D721Med (cell line): Measurements from ENCODE around the gene ATG9B.

ENCODE experiments used
- DNase-seq: peaks from one replicate; pipeline ENCODE4 v3.0.0; 2011; ENCODE audit warnings: low spot score; ENCODE audit not compliant: insufficient read length
- FAIRE-seq: peaks from 2 replicates; lab custom pipeline; 2011; peaks lifted over from hg19 to GRCh38; lab: Jason Lieb, UNC
- TF ChIP-seq, protein P1 (sequence below): IDR thresholded peaks from 2 replicates; pipeline ENCODE4 v1.5.1; 2012; ENCODE audit warnings: mild to moderate bottlenecking, control low read depth; ENCODE audit not compliant: insufficient read depth; ENCODE audit errors: missing control alignments

The ATG9B gene

DNA sequence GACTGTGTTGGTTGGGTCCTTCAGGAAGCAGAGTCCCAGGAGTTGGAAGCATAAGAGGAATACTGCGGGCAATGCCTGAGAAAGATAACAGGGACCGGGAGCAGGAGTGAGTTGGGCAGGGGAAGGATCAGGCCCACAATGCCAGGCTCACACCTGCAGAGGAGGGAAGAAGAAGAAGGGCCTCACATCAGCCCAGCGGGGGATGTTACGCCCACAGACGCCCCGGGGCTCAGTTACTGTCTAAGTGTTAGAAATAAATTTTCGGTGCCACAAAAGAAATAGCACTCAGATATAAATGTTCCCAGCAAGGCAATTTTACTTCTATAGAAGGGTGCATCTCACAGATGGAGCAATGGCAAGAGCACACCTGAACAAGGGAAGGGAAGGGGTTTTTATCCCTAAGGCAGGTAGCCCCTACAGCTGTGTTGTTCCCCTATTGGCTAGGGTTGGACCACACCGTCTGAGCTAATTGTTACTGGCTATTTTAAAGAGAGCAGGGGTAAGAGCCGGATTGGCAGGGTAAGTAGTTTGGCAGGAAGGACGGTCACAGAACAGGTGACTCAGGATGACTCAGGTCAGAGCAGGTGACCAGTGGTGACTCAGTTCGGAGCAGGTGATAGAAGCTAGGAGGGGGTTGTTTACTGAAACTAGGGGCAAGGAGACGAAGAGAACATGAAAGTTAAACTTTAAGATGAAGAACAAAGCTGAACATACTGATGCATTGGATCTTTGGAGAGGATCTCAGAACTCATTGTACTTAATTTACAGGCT is 33.7 kb downstream of the ATG9B start, which contains the start of gene NOS3:
Gene NOS3 (plus strand): TSS at position 602 of the 771 bp plus-strand sequence. CDS start 2,787 bp downstream, outside the sequence.
- TF ChIP-seq, protein P1, sequence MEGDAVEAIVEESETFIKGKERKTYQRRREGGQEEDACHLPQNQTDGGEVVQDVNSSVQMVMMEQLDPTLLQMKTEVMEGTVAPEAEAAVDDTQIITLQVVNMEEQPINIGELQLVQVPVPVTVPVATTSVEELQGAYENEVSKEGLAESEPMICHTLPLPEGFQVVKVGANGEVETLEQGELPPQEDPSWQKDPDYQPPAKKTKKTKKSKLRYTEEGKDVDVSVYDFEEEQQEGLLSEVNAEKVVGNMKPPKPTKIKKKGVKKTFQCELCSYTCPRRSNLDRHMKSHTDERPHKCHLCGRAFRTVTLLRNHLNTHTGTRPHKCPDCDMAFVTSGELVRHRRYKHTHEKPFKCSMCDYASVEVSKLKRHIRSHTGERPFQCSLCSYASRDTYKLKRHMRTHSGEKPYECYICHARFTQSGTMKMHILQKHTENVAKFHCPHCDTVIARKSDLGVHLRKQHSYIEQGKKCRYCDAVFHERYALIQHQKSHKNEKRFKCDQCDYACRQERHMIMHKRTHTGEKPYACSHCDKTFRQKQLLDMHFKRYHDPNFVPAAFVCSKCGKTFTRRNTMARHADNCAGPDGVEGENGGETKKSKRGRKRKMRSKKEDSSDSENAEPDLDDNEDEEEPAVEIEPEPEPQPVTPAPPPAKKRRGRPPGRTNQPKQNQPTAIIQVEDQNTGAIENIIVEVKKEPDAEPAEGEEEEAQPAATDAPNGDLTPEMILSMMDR: no peak
- DNase-seq (no peak), FAIRE-seq (no peak)

DNA sequence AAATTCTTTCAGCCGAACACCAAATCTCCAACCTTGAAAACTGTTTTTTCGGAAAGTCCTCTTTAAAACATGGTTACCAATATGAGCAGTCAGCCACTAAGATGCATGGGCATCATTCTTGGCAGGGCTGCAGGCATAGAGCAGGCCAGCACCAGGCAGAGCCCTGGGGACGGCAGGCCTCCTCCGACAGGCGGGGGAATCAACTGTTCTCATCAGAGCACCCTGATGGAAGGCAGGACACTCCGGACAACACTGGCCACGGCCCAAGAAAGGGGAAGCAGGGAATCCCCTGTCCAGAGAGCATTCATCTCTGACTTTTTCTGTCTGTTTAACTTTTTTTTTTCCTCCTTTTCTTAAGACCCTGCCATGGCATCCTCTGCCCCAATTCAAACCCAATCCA is 34.8 kb downstream of the ATG9B start:
- no peak for FAIRE-seq

DNA sequence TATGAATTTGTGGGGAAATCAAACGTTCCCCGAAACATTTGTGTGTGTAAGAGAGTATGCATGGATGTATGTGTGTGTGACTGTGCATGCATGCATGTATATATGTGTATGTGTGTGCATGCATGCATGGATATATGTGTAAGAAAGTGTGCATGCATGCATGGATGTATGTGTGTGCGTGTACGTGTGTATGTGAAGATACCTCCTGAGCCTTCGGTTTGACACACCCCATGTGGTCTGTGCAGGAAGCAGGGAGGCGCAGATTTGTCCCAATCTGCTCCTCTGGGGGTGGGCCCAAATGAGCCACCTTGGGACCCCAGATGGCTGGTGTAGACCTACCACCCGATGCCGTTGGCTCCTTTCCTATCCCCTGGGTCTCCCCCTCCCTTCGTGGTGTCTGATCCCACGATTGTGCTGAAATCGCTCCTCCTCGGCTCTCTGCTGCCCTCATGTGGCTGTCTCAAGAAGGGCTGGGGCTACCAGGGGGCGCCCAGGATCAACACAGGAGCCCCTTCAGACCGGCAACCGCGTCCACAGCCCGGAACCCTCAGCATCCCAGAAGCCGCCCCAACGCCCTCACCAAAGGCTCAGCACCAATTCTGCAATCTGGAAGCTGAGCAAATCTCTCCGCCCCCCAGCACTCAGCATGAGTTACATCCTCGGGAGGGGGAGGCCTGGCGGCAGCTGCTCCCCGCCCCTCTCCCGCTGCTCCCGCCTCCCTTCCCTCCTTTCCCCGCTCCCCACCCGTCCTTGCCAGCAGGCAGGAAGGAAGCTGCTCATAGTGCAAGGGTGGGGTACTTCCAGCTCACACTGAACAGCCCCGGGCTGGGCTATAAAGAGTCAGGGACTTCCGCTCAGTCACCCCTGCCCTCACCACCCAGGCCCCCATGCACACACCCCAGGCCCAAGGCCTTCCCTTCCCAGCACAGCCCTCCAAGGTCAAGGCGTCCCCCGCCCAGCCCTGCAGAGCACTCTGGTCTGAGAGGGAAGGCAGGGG is 35.8 kb downstream of the ATG9B start:
- DNase-seq: peak; percentile 98
- FAIRE-seq: no peak
- TF ChIP-seq, protein P1: peak; percentile 94

More for the DNA sequence above, 34.8 kb downstream of the ATG9B start:
- no peak for DNase-seq
- TF ChIP-seq, protein P1: no peak

DNA sequence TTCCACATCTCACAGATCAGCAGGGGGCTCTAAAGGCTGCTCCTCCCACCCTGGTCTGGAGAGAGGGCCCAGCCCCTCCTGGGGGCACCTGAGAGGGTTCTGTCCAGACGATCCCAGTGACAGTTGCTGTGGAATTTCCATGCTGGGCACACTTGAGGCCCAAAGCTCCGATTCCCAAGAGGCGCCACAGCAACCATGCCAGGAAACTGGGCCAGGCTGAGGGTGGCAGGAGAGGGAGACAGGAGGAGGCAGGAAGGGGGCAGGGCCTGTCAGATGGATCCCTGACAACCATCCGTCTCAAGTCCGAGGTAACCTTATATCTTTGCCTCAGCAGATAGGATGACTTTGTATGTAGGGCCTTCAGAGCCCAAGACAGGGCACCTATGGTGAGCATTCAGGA is 37.7 kb downstream of the ATG9B start:
- TF ChIP-seq, protein P1: no peak
- DNase-seq: no peak
- FAIRE-seq: no peak

DNA sequence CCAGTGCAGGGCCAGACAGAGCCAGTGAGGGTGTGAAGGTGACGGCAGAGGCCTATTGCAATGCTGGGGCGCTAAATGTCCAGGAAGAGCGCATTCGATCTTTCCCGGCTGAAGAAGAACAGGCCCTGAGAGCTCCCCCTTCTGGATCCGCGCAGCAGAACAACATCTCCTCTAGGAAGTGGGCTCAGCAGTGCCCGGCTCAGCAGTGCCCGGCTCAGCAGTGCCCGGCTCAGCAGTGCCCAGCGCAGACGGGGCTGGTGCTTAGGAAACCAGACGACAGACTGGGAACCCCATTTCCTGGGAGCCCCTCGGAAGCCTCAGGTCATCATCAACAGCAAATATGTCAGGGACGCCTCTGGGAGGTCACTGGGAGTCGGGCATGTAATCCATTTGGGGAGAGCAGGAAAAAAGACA is 38.2 kb downstream of the ATG9B start:
- FAIRE-seq (no peak), DNase-seq (no peak)
- TF ChIP-seq, protein P1: peak; percentile 80

DNA sequence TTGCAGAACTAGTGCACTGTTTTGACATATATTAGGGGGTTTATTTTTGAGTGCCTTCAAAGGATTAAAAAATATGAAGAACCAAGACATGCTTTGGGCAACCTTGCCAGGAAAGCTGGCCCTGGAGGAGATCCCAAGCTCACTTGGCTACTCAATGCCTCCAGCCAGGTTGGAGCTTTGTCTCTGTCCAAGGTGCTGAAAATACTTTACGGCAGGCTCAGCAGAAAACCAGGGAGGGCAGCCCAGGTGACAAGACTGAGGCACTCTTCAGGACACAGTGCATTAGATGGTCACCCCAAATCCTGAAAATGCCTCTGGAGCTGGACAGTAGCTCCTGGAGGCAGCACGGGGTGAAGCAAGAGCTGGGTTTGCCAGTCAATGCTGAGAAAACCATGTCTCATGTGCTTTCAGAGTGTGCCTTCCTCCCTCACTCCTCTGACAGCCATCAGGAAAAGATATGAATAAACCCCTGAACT is 40.4 kb downstream of the ATG9B start:
- TF ChIP-seq, protein P1: no peak
- FAIRE-seq (no peak), DNase-seq (no peak)
